ENCODE measurements around the gene RBM14. TPM values are rescaled to one million over a fixed set of nuclear protein-coding genes. Genes with fewer than 3 reads are reported as not detected.

RBM14 gene
- total and polyA plus RNA-seq, 2 experiments from 2014 or later = 28.4 to 40.6 TPM

GRCh38 chr11:66663741-66664296 lies 47.4 kb downstream of the RBM14 start:
- Histone ChIP-seq H3K9ac (no peak overlapping the region), H3K4me2 (ENCODE audit: unreplicated experiment) (no peak overlapping the region), H3F3A (ENCODE audit: insufficient read depth) (peaks cover 55% of the 10 kb centered on the region; the same call in 1 of the 2 replicates), H3K27me3 (replicated peaks; ENCODE audit: insufficient read depth) (no peaks in the 10 kb centered on the region), H3K9me3 (ENCODE audit: low read depth) (no peaks in the 10 kb centered on the region), H3K9me2 (ENCODE audit: insufficient read depth) (no peaks in the 10 kb centered on the region), H3K4me1 (ENCODE audit: insufficient read depth) (no peaks in the 10 kb centered on the region), H3K36me3 (ENCODE audit: low read depth) (peaks cover 35% of the 10 kb centered on the region), H3K27ac (no peak overlapping the region), H3K4me3 (no peak overlapping the region), H4K20me1 (ENCODE audit: insufficient read depth) (no peaks in the 10 kb centered on the region; the same call in 1 of the 2 replicates), H3K79me2 (ENCODE audit: insufficient read depth) (peaks cover 98% of the 10 kb centered on the region), H2AFZ (no peak overlapping the region)
- DNase-seq = no peak
- in situ Hi-C loops (cut with MboI) = no loop called here
- TF ChIP-seq EZH2 (IDR thresholded peaks at IDR 0.05; ENCODE audit: insufficient read depth, poor library complexity, severe bottlenecking) (no peak), EZH2phosphoT487 (IDR thresholded peaks at IDR 0.05; ENCODE audit: insufficient read depth, low read depth) (no peak)
- WGBS, 2 experiments (ENCODE audit: low coverage in 1 of 2, low lambda C conversion rate in 2 of 2, missing lambda C conversion rate in 2 of 2) = 95% methylated on average over 1 of the region's 1 CpG; no CpG with 5 or more reads in 1 of the 2 experiments

DNA sequence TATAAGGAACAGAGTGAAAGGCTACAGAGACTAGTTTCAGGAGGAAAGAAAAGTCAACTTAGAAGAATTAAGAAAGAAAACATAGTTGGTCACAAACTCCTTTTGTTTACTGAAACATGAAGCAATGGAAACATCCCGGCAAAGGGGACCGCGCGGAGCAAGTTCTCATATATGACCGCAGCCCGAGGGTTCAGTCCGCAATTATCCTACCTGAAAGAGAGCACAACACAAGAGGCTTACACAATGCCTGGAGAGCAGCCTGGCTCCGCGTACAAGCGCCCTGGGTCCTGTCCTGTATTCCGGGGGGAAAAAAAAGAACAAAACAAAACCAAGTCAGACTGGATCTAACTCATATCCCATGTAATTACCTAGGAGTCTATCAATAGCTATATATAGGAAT lies 48.9 kb downstream of the RBM14 start:
- TF ChIP-seq EZH2 (IDR thresholded peaks at IDR 0.05; ENCODE audit: insufficient read depth, poor library complexity, severe bottlenecking) (no peak), EZH2phosphoT487 (IDR thresholded peaks at IDR 0.05; ENCODE audit: insufficient read depth, low read depth) (no peak)
- H4K20me1 ChIP-seq (ENCODE audit: insufficient read depth) = no peaks in the 10 kb centered on the region; the same call in 1 of the 2 replicates
- no peaks in the 10 kb centered on the region for H3K4me1 ChIP-seq (ENCODE audit: insufficient read depth)
- H3K9ac ChIP-seq = no peak overlapping the region
- H3K27me3 ChIP-seq (replicated peaks; ENCODE audit: insufficient read depth) = no peaks in the 10 kb centered on the region
- no peak overlapping the region for H3K4me3 ChIP-seq
- in situ Hi-C loops (cut with MboI) = no loop called here
- no peak overlapping the region for H2AFZ ChIP-seq
- no peaks in the 10 kb centered on the region for H3K9me3 ChIP-seq (ENCODE audit: low read depth)
- H3K36me3 ChIP-seq (ENCODE audit: low read depth) = peaks cover 31% of the 10 kb centered on the region
- H3F3A ChIP-seq (ENCODE audit: insufficient read depth) = peaks cover 50% of the 10 kb centered on the region; the same call in 1 of the 2 replicates
- H3K4me2 ChIP-seq (ENCODE audit: unreplicated experiment) = no peak overlapping the region
- no peaks in the 10 kb centered on the region for H3K9me2 ChIP-seq (ENCODE audit: insufficient read depth)
- WGBS, 2 experiments (ENCODE audit: low coverage in 1 of 2, low lambda C conversion rate in 2 of 2, missing lambda C conversion rate in 2 of 2) = 90% methylated on average over 11 of the region's 11 CpGs
- H3K79me2 ChIP-seq (ENCODE audit: insufficient read depth) = peaks cover 99% of the 10 kb centered on the region
- no peak overlapping the region for H3K27ac ChIP-seq
- no peak for DNase-seq

- Histone ChIP-seq H3K9ac (no peak overlapping the region), H3K4me2 (ENCODE audit: unreplicated experiment) (no peak overlapping the region), H3K27ac (no peak overlapping the region), H3K4me1 (ENCODE audit: insufficient read depth) (peaks cover 5% of the 10 kb centered on the region; the same call in 1 of the 2 replicates), H3K9me2 (ENCODE audit: insufficient read depth) (no peaks in the 10 kb centered on the region), H3K27me3 (replicated peaks; ENCODE audit: insufficient read depth) (no peaks in the 10 kb centered on the region), H4K20me1 (ENCODE audit: insufficient read depth) (no peaks in the 10 kb centered on the region), H3K4me3 (no peak overlapping the region), H2AFZ (no peak overlapping the region), H3K9me3 (ENCODE audit: low read depth) (no peaks in the 10 kb centered on the region), H3K79me2 (ENCODE audit: insufficient read depth) (peaks cover 99% of the 10 kb centered on the region), H3K36me3 (ENCODE audit: low read depth) (peaks cover 29% of the 10 kb centered on the region), H3F3A (ENCODE audit: insufficient read depth) (peaks cover 34% of the 10 kb centered on the region; the same call in 1 of the 2 replicates)
- WGBS, 2 experiments (ENCODE audit: low coverage in 1 of 2, low lambda C conversion rate in 2 of 2, missing lambda C conversion rate in 2 of 2) = 87 to 89% methylated on average over 5 of the region's 5 CpGs
- in situ Hi-C loops (cut with MboI) = no loop called here
- DNase-seq = no peak
- TF ChIP-seq EZH2phosphoT487 (IDR thresholded peaks at IDR 0.05; ENCODE audit: insufficient read depth, low read depth) = no peak
- no peak for TF ChIP-seq EZH2 (IDR thresholded peaks at IDR 0.05; ENCODE audit: insufficient read depth, poor library complexity, severe bottlenecking)
Observed at GRCh38 chr11:66670816-66671215, 54.4 kb downstream of the RBM14 start.

DNA sequence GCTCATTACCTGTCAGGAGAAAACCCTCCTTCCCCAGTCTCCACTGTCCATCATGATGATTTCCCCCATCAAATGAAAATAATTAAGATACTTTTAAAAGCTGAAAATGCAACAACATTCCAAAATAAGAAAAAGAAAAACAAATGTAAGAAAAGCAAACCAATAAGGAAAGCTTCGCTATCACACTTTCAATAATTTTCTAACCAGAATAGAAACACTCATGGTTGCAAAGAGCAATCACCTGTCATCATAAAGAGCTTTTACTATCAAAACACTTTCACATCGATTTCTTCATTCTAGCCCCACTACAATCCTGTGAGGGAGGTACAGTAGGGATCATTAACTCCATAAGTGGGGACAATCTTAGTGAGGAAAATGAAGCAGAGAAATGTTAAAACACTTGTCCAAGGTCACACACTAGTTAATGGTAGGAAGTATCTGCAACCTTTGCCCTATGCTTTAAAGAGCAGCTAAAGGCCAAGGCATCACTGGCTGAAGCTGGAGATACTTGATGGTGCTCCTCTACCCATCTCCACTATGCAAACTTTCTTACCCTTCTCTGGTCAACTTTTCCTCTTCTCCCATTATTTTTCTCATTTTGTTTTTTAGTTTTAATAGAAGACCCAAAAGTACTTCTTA lies 58.7 kb downstream of the RBM14 start:
- no peak overlapping the region for H3K27ac ChIP-seq
- WGBS, 2 experiments (ENCODE audit: low coverage in 1 of 2, low lambda C conversion rate in 2 of 2, missing lambda C conversion rate in 2 of 2) = 68 to 70% methylated on average over 2 of the region's 2 CpGs
- H3K9me2 ChIP-seq (ENCODE audit: insufficient read depth) = no peaks in the 10 kb centered on the region
- H3K27me3 ChIP-seq (replicated peaks; ENCODE audit: insufficient read depth) = no peaks in the 10 kb centered on the region
- peak overlapping the region; percentile 78; the same call in 1 of the 2 replicates for H3K4me3 ChIP-seq
- DNase-seq = no peak
- peaks cover 72% of the 10 kb centered on the region for H3K79me2 ChIP-seq (ENCODE audit: insufficient read depth)
- in situ Hi-C loops (cut with MboI) = no loop called here
- no peak overlapping the region for H2AFZ ChIP-seq
- H3K4me1 ChIP-seq (ENCODE audit: insufficient read depth) = peaks cover 17% of the 10 kb centered on the region
- no peaks in the 10 kb centered on the region for H3K9me3 ChIP-seq (ENCODE audit: low read depth)
- H3K9ac ChIP-seq = no peak overlapping the region
- no peak overlapping the region for H3K4me2 ChIP-seq (ENCODE audit: unreplicated experiment)
- no peaks in the 10 kb centered on the region for H4K20me1 ChIP-seq (ENCODE audit: insufficient read depth)
- 0 out of 2 replicates have a peak, but pooled peaks cover 5% of the 10 kb centered on the region for H3K36me3 ChIP-seq (ENCODE audit: low read depth)
- no peak for TF ChIP-seq EZH2 (IDR thresholded peaks at IDR 0.05; ENCODE audit: insufficient read depth, poor library complexity, severe bottlenecking)
- TF ChIP-seq EZH2phosphoT487 (IDR thresholded peaks at IDR 0.05; ENCODE audit: insufficient read depth, low read depth) = no peak
- peaks cover 28% of the 10 kb centered on the region for H3F3A ChIP-seq (ENCODE audit: insufficient read depth)
